HG02759 (cell line): ENCODE results near the gene VSTM2L.

Experiments
- ATAC-seq: cut with Tn5 transposase; IDR thresholded peaks from one replicate; pipeline ENCODE4 v1.9.1; 2021; ENCODE audit warnings: mild to moderate bottlenecking, moderate library complexity; ENCODE audit not compliant: unreplicated experiment

The VSTM2L gene

DNA sequence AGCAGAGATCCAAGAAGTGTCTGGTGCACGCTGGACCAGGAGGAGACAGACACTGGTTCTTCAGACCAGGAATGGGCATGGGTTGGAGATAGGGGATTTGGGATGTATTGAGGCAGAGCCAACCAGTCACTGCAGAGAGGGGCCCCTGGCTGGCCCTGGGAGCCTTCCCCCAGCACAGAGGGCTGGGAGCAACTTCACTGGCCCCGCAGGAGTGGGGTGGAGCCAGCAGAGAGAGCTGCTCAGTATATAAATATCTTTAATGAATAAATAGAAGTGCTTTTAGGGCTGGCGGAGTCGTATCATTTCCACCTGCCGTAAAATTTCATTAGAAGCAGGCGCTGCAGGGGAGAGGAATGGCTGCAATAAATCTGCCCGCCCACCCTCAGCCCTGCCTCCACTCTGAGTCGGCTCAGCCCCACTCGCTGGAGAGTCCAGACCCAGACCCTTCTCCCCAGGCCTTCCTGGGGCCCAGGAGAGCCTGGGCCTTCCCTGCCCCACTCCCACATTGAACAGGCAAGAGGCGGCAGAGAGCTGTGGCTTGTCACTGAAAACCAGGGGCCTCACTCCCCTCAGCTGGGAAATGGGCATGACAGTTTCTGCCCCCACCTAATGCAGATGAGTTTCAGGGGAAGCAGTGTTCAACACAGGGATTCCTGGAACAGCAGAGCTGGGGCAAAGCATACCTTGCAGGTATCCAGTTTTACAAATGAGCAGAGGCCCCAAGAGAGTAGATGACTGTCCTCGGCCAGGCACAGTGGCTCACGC is 23.9 kb upstream of the VSTM2L start:
- ATAC-seq: no peak

DNA sequence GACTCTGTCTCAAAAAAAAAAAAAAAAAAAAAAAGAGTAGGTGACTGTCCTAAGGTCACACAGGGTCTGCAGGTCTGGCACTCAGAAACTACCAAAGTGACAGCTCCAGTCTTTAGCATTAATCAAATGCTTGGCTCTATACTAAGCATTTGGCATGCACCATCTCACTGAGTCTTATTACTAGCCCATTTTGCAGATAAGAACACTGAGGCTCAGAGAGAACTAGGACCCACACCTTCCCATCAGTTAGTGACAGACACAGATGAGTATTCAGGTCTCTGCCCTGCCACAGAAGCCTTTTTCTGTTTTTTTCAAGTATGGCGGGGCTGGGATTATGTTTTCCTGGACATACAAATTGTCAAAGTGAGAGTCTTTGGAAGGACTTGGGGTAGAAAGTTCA is 23.1 kb upstream of the VSTM2L start:
- no peak for ATAC-seq

DNA sequence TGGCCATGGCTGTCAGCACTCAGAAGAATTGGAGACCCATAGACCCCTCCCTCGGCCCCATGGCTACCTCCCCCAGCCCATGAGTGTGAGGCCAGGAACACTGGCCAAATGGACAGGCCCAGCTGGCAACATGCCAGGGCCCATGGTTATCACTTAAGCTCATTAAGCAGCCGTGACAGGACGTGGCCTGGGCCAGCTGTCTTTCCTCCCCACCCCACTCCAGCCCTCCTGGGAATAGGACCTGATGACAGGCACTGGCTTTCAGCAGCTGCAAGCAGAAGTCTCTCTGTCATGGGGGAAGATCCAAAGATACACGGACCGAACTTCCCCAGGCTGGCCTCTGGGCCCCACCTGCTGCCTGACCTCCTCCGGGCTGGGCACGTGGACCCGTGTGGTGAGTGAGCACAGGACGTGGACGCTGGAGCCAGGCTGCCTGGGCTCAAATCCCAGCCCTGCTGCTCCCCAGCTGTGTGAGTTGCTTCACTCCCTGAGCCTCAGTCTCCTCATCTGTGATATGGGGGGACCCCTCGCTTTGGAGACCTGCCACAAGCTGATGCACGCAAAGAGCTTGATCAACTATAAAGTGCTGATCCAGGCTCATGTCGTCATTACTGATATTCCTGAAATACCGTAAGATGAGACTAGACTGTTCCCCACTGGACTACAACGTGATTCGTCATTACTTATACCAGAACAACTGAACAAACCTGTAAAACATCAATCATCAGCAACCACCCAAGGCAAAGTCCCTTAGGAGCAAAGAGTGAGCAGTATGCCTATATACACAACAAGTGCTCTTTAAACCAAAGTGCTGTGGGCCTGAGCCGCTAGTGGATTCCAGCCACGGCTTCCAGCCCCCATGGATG is 22.0 kb upstream of the VSTM2L start:
- ATAC-seq: no peak

DNA sequence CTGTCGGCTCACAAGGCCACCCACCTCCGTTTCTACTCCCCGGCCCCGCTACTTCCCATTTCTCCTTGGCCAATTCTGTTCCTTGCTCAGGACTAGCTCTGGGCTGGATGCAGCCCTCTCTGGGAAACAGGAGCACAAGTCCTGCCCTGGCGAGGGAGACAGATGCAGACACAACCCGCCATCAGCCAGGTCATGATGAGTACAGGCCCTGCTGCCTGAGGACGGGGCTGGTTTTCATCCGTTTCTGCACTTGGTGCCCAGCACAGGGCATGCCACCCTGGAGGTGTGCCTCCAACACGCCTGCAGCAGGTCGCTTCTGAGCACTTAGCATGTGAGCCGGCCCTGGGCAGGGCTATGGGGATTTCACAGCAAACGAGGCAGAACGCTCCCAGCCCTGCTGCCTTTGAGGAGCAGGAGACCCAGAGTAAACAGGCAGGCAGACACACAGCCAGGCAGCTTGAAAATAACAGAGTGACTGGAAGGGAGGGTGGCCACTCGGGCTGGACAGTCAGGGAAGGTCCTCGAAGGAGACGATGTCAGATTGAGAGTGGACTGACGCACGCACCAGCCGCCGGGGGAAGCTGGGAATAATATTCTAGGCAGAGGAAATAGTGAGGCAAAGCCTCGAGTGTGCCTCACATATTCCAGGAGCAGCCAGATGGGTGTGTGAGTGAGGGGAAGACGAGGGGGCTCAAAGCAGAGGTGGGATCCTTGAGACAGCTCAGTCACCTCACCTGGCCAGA is 21.2 kb upstream of the VSTM2L start:
- ATAC-seq: no peak

DNA sequence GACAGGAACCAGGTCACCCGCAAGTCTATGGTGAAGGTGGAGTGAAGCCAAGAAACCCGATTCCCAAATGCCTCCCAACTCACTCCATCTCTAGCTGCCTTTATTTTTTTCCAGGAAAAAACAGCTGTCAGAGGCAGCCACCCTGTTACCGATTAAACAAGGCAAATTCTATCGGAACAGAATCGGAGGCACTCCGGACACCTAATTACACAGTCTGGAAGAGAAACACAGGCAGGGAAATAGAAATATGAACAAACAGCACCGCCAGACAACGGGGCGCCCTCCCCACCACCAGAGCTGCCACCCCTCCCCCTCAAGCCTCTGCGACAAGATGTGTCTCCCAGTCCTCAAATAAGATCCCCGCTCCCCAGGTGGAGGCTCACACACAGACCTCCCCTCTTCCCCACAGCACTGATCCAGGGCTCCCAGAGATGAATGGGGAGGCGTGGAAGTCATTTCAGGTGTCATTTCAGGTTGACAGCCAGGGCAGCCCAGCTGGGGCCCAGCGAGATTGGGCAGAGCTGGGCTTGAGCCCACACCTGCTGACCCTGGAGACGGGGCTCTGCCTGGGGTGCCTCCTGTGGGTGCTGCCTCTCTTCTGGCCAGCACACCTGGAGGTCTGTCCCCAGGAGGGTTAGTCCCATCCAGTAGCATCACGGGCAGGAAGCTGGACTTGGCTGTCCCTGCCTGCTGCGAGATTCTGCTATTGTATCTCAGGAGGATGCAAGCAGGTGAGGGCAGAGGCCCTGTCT is 19.8 kb upstream of the VSTM2L start:
- ATAC-seq: no peak

DNA sequence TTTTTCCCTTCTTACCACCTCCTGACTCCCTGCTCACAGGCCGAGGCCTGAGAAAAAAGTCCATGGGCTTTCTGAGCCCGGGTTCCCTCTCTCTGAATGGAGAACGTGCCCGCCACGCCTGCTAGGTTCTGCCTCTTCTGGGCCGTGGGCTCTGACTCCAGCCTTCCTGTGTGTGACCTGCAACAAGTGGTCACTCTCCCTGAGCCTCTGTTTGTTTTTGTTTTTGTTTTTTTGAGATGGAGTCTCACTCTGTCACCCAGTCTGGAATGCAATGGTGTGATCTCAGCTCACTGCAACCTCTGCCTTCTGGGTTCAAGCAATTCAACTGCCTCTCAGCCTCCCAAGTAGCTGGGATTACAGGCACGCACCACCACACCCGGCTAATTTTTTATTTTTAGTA is 17.9 kb upstream of the VSTM2L start:
- no peak for ATAC-seq

DNA sequence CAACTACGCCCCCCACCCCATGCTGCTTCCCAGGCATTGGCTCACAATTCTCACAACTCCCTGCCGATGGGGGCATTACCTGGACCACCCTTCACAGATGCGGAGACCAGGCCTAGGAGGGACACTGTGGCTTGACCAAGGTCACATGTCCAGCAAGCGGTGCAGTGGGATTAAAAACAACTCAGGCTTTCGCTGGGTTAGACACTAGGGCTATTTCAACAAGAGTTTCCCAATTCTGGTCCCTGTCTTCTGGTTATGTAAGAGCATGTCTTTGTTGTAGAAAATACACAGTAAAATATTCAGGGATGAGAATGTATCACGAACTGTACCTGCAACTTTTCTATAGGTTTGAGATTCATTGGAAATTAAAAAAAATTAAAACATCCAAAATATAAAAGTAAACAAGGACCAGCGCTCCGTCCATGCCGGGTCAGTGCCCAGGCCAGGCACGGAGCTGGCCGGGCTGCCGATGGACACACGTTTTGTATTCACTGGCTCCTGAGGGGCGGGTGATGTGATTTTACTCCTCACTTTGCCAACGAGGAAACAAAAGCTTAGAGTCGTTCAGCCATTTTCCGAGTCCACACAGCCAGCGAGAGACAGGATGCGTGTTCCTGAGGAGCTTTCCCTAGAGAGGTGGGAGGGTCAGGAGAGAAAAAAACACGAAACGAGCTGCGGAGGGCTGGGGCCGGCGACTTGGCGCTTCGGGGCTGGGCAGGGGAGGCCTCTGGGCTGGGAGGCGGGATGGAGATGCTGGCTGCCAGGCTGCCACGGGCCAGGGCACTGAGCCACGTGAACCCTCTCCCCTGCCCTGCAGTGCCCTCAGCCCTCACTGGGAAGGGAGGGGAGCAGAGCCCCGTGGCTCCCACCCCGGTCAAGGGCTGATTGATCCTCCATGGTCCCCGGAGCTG is 17.1 kb upstream of the VSTM2L start:
- ATAC-seq: no peak

DNA sequence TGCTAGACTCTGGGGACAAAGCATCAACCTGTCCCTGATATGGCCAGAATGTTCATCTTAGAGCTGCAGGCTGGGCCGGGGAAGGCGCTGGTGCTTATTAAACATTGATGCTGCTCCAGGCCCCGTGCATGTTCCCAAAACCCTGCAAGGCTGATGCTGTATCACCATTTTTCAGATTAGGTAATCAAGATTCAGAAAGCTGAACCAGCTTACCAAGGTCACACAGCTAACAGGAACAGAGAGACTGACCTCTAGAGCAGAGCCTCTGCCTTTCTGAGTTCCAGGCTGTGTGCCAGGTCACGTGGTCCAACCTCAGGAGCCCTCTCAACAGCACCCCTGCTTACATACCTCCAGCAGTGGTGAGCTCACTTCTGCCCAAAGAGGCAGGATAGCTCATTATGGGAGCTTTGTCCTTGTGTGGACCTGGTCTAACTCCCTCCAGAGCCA is 16.1 kb upstream of the VSTM2L start:
- no peak for ATAC-seq

DNA sequence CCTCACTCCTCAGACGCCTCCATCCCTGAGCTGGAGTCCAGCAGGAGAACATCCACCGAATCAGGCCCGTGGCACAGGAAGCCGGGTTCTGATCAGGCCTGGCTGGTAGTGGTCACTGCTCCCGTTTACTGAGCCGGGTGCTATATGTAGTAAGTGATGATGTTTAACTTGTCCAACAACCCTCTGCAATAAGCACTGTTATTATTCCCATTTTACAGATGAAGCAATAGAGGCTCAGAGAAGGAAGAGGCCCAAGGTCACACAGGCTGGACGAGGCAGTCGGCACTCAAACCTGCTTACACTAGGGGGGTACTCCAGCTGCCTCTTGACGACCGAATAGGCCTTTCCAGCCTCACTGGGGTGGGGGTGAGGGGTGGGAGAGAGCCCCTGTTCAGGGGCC is 14.3 kb upstream of the VSTM2L start:
- ATAC-seq: no peak

DNA sequence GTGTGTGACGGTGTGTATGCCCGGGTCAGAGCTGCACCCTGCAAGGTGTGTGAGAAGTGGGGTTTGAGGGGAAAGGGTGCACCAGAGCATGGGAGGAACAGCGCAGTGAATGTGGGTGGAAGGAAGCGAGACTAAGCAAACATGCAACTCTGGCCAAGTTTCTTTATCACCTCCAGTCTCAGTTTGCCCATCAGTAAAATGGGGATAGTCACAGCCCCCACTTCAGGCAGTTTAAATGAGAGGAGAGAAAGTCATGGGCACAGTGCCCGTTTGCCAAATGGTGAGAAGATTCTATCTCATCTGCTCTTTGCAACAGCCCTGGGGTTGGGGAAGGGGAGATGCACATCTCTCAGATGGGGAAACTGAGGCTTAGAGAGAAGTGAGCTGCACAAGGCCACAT is 12.8 kb upstream of the VSTM2L start:
- ATAC-seq: no peak

DNA sequence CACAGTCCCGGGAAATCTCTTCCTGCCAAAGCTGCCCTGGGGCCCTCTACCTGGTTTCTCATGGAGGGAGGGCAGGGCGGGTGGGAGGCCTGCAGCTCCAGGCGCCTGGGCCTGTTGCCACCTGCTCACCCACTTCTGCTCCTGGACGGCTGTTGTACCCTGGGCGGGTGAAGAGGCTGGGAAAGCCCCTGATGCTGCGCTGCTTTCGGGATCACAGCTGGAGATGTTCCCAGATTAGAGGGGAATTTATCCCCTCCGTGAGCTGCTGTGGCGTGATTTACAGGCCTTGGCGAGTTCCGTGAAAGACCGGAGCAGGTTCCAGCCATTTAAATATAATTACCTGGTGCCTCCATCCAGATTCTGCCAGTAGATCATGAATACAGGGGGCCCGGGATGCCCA is 12.3 kb upstream of the VSTM2L start:
- ATAC-seq: no peak

DNA sequence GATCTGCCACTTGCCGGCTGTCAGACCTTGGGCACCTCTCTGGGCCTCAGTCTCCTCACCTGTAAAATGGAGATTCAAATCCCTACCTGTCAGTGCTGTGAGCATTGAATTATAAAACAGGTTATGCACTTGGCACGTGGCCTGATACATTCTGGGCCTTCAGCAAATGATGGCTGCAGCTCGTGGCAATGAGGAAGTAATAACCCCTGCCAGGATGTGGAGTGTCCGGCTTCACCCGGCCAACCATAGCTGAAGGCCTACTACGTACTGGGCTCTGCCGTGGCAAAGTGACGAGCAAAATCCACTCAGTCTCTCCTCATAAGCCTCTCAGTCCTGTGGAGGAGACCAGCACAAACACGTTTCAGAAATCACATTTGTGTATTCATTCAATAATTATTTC is 10.9 kb upstream of the VSTM2L start:
- no peak for ATAC-seq

DNA sequence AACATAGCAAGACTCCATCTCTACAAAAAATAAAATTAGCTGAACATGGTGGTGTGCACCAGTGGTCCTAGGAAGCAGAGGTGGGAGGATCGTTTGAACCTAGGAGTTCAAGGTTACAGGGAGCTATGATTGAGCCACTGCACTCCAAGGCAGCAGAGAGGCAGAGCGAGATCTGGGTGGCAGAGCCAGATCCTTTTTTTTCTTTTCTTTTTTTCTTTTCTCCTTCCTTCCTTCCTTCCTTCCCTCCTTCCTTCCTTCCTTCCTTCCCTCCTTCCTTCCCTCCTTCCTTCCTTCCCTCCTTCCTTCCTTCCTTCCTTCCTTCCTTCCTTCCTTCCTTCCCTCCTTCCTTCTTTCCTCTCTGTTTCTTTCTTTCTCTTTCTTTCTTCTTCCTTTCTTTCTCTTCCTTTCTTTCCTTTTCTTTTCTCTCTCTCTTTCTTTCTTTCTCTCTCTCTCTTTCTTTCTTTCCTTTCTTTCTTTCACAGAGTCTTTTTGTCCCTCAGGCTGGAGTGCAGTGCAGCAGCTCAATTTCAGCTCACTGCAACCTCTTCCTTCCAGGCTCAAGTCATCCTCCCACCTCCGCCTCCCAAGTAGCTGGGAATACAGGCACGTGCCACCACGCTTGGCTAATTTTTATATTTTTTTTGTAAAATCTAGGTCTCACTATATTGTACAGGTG is 9.2 kb upstream of the VSTM2L start:
- no peak for ATAC-seq

DNA sequence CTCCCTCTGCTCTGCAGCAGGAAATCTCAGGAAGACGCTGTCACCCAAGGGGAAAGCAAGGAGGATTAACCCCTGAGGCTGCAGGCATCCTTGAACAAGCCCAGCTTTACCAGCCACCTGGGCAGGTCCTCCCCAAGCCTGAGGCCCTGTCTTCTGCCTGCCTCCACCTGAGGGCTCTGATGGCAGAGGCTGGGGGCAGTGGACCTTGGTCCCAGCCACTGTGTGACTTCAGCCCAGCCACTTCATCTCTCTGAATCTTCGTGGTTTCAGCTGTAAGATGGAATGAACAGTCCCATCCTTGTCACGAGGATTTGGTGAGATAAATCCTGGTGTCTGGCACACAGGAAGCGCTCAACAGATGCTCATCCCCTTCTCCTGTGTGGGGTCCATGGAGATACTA is 8.5 kb upstream of the VSTM2L start:
- no peak for ATAC-seq

DNA sequence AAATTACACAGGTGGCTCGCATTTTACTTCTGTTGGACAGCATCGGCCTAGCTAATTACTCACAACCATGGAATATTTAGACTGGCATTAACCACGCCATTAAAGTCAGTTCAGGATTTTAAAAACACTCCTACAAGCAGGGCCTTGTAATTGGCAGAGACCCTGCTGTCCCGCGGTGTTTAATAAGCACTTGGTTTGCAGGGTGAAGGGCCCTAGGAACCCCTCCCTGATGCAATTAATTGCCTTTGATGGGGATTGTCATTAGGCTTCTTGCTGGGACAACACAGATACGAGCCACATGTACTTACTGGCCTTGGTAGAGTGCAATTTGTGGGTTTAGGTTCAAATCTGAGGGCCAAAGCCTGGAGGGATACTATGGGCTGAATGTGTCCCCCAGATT is 7.8 kb upstream of the VSTM2L start:
- ATAC-seq: no peak

DNA sequence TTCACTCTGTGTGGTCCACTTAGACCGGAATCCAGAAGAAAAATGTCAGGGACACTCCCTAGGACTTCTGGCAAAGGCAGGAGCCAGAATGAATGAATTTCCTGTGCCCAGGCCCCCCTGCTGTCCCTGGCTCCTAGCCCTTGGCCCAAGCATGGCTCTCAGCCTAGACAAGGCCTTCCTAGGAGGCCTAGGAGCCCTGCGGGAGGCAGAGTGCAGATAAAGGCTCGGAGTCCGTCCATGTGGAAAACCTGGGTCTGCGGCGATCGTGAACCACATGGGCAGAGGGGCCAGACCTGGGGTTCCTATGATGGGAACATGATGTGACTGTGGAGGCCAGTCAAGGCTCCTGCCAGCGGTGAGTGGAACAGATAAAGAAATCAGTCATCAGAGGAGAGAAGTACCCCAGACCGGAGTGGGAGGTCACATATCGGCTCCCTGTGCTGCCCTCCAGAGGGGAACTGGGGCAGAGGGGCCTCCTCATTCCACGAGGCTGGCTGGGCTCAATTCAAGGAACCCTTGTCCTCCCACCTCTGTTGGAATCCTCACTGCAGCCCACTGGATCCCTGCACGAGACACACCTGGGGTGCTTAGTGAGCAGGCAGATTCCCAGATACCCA is 5.9 kb upstream of the VSTM2L start:
- no peak for ATAC-seq

DNA sequence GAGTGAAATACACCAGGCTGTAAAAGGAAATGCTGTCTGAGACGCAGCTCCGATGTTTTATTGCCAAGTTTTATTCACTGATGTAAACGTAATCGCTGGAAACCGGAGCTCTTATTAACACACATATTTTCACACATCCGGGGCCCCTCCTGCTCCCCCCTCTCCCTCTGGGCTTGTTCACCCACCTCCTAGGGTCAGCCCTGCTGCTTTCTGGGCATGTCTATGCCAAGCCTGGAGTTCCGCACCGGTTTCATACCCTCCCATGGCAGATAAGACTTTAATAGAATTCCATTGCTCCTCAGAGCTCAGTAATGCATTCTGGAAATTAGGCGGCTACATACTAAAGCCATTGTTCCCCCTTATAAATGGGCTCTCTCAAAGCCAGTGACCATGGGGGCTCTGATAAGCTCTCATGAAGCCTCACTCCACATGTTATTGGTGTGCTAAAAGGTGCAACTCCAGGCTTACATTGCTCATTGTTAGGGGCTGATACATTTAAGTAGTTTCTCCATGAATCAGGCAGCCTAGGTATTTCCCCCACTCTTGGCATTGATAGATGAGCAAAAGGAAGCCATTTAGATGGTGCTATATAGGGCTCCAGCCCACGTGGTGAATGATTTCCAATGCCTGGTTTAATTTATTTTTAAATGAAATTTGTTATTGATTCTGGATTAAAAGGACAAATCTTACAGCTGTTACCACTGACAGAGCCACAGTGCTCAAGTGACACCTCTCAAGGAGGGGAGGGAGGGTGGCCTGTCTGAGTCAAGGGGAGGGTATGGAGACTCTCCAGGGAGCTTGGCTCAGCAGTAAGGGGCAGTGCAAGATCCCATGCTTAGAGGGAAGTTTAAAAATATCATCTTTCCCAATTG is 4.5 kb upstream of the VSTM2L start:
- ATAC-seq: no peak
